WERI-Rb-1 (cell line): ENCODE data around the gene LOXL1.

ENCODE experiments used
- DNase-seq: peaks from one replicate; pipeline ENCODE4 v3.0.0-alpha.2; 2020
- H3K27ac ChIP-seq: fragments of 250-450 bp; sonication (Bioruptor Pico); 2 replicates; pipeline ENCODE4 v1.5.1; 2020; ENCODE audit warnings: mild to moderate bottlenecking, moderate library complexity
- H3K27me3 ChIP-seq: fragments of 250-450 bp; sonication (Bioruptor Pico); 2 replicates; pipeline ENCODE4 v1.5.1; 2021; ENCODE audit warnings: mild to moderate bottlenecking, low read depth, moderate library complexity; ENCODE audit not compliant: insufficient read depth, severe bottlenecking
- H3K36me3 ChIP-seq: fragments of 250-450 bp; sonication (Bioruptor Pico); 2 replicates; pipeline ENCODE4 v1.5.1; 2020; ENCODE audit warnings: mild to moderate bottlenecking, moderate library complexity
- H3K4me3 ChIP-seq: 2 replicates; pipeline ENCODE4 v1.5.1; 2011; ENCODE audit warnings: low read depth, mild to moderate bottlenecking, control low read depth, low read length
- H3K9me3 ChIP-seq: fragments of 250-450 bp; sonication (Bioruptor Pico); 2 replicates; pipeline ENCODE4 v1.5.1; 2021; ENCODE audit warnings: mild to moderate bottlenecking, moderate library complexity; ENCODE audit not compliant: severe bottlenecking
- CTCF ChIP-seq: IDR thresholded peaks from 2 replicates; pipeline ENCODE4 v1.5.1; 2011; ENCODE audit warnings: low read depth, mild to moderate bottlenecking, control low read depth, inconsistent platforms, low read length

LOXL1 gene

GRCh38 chr15:73989001-73989798 is 62.9 kb downstream of the LOXL1 start:
- no peak overlapping the region for H3K4me3 ChIP-seq
- H3K27ac ChIP-seq = no peak overlapping the region
- no peaks in the 10 kb centered on the region for H3K27me3 ChIP-seq
- H3K9me3 ChIP-seq = no peaks in the 10 kb centered on the region
- no peak for TF ChIP-seq CTCF
- H3K36me3 ChIP-seq = no peaks in the 10 kb centered on the region
- DNase-seq = no peak

GRCh38 chr15:73990250-73991005 is 64.2 kb downstream of the LOXL1 start:
- Histone ChIP-seq H3K9me3 (no peaks in the 10 kb centered on the region), H3K27ac (no peak overlapping the region), H3K4me3 (no peak overlapping the region), H3K36me3 (no peaks in the 10 kb centered on the region; the same call in 1 of the 2 replicates), H3K27me3 (no peaks in the 10 kb centered on the region)
- no peak for TF ChIP-seq CTCF
- DNase-seq = no peak

- no peak for DNase-seq
- Histone ChIP-seq H3K27me3 (no peaks in the 10 kb centered on the region), H3K9me3 (no peaks in the 10 kb centered on the region), H3K36me3 (no peaks in the 10 kb centered on the region; the same call in 1 of the 2 replicates), H3K27ac (peak overlapping the region; percentile 24), H3K4me3 (peak overlapping the region; percentile 72)
- TF ChIP-seq CTCF = no peak
Measured at GRCh38 chr15:73991260-73991659, 65.0 kb downstream of the LOXL1 start.

GRCh38 chr15:73991726-73992593 is 65.7 kb downstream of the LOXL1 start, which contains the start of gene STOML1:
Gene STOML1 (minus strand): TSS chr15:73992295. CDS start chr15:73992223, 72 bp downstream.
- H3K27ac ChIP-seq = peak within 1 kb of the TSS; percentile 24
- peak within 1 kb of the TSS; percentile 72 for H3K4me3 ChIP-seq
- no peaks in the 10 kb centered on the region for H3K9me3 ChIP-seq
- DNase-seq = peak; percentile 95
- TF ChIP-seq CTCF = peak; percentile 87
- no peaks in the 10 kb centered on the region for H3K27me3 ChIP-seq
- H3K36me3 ChIP-seq = no peaks in the 10 kb centered on the region; the same call in 1 of the 2 replicates

- no peaks in the 10 kb centered on the region for H3K9me3 ChIP-seq
- H3K36me3 ChIP-seq = no peaks in the 10 kb centered on the region; the same call in 1 of the 2 replicates
- no peak for DNase-seq
- H3K27ac ChIP-seq = no peak overlapping the region
- TF ChIP-seq CTCF = no peak
- no peaks in the 10 kb centered on the region for H3K27me3 ChIP-seq
- H3K4me3 ChIP-seq = peak overlapping the region; percentile 2; the same call in 1 of the 2 replicates
Measured at GRCh38 chr15:73992594-73992898, 66.3 kb downstream of the LOXL1 start.
